ENCODE measurements around the gene TPD52L2.

- TF ChIP-seq POLR2A (IDR thresholded peaks at IDR 0.05) (no peak), CTCF (IDR thresholded peaks at IDR 0.05) (no peak)
These were observed 46.1 kb downstream of the TPD52L2 start for GRCh38 chr20:63911176-63911575.
